Measurements from ENCODE around the gene ASCC1. TPM values are rescaled to one million over a fixed set of nuclear protein-coding genes. Genes with fewer than 3 reads are reported as not detected.

The ASCC1 gene
- polyA plus RNA-seq, 1 donor from 2014 or later, result 24.8 TPM

- Mint-ChIP-seq H3K27ac (peak overlapping the region in 2 of 3 donors; percentile 42 to 86), H3K4me3 (no peak overlapping the region), H3K9me3 (no peaks in the 10 kb centered on the region)
Measured at GRCh38 chr10:72056932-72057751, 158.9 kb downstream of the ASCC1 start.

GRCh38 chr10:72056113-72056512, 160.0 kb downstream of the ASCC1 start:
- H3K36me3 Mint-ChIP-seq, result peaks cover 2% of the 10 kb centered on the region
- H3K4me3 Mint-ChIP-seq, result no peak overlapping the region
- no peaks in the 10 kb centered on the region for H3K27me3 Mint-ChIP-seq
- no peaks in the 10 kb centered on the region for H3K9me3 Mint-ChIP-seq
- H3K27ac Mint-ChIP-seq, result no peak overlapping the region
- H3K4me1 Mint-ChIP-seq, result peaks cover 4 to 16% (median 6%) of the 10 kb centered on the region in 3 donors

More at GRCh38 chr10:72056932-72057751, 158.9 kb downstream of the ASCC1 start:
- H3K4me1 Mint-ChIP-seq, result peaks cover 4 to 16% (median 8%) of the 10 kb centered on the region in 3 donors
- no peaks in the 10 kb centered on the region for H3K27me3 Mint-ChIP-seq
- peaks cover 2% of the 10 kb centered on the region for H3K36me3 Mint-ChIP-seq

- Mint-ChIP-seq H3K36me3 (peaks cover 2% of the 10 kb centered on the region), H3K4me3 (no peak overlapping the region), H3K4me1 (peaks cover 4 to 7% (median 5%) of the 10 kb centered on the region in 3 donors), H3K27ac (no peak overlapping the region), H3K27me3 (no peaks in the 10 kb centered on the region), H3K9me3 (no peaks in the 10 kb centered on the region)
Measured at GRCh38 chr10:72053690-72054089, 162.4 kb downstream of the ASCC1 start.

GRCh38 chr10:72050873-72051272, 165.2 kb downstream of the ASCC1 start:
- H3K9me3 Mint-ChIP-seq, result peaks cover 0 to 7% (median 0%) of the 10 kb centered on the region in 3 donors
- no peaks in the 10 kb centered on the region for H3K27me3 Mint-ChIP-seq
- H3K4me3 Mint-ChIP-seq, result no peak overlapping the region
- peaks cover 2% of the 10 kb centered on the region for H3K36me3 Mint-ChIP-seq
- H3K27ac Mint-ChIP-seq, result no peak overlapping the region
- peaks cover 4 to 8% (median 5%) of the 10 kb centered on the region in 3 donors for H3K4me1 Mint-ChIP-seq

- peaks cover 0 to 7% (median 0%) of the 10 kb centered on the region in 3 donors for H3K9me3 Mint-ChIP-seq
- no peak overlapping the region for H3K4me3 Mint-ChIP-seq
- no peaks in the 10 kb centered on the region for H3K27me3 Mint-ChIP-seq
- no peak overlapping the region for H3K27ac Mint-ChIP-seq
- H3K36me3 Mint-ChIP-seq, result peaks cover 2% of the 10 kb centered on the region
- peaks cover 4 to 8% (median 5%) of the 10 kb centered on the region in 3 donors for H3K4me1 Mint-ChIP-seq
Measured at GRCh38 chr10:72049969-72050781, 165.9 kb downstream of the ASCC1 start.

- Mint-ChIP-seq H3K4me3 (no peak overlapping the region), H3K27ac (no peak overlapping the region), H3K9me3 (peaks cover 0 to 7% (median 0%) of the 10 kb centered on the region in 3 donors), H3K27me3 (no peaks in the 10 kb centered on the region), H3K36me3 (no peaks in the 10 kb centered on the region), H3K4me1 (peaks cover 0 to 4% (median 0%) of the 10 kb centered on the region in 3 donors)
Measured at GRCh38 chr10:72049472-72049871, 166.6 kb downstream of the ASCC1 start.

GRCh38 chr10:72048450-72049124, 167.5 kb downstream of the ASCC1 start:
- Mint-ChIP-seq H3K4me3 (no peak overlapping the region), H3K36me3 (no peaks in the 10 kb centered on the region), H3K4me1 (peaks cover 0 to 5% (median 0%) of the 10 kb centered on the region in 3 donors), H3K9me3 (peaks cover 0 to 7% (median 0%) of the 10 kb centered on the region in 3 donors), H3K27ac (peak overlapping the region in 2 of 3 donors; percentile 18 to 46), H3K27me3 (no peaks in the 10 kb centered on the region)

Other genes with a start within 250 kb of the ASCC1 start
- gene SPOCK2, start 127.7 kb downstream of the ASCC1 start, polyA plus RNA-seq, result 65.5 TPM
- 426 TPM for gene ANAPC16, start 264 bp downstream of the ASCC1 start, polyA plus RNA-seq
- 79.9 TPM for gene DDIT4, start 57.6 kb upstream of the ASCC1 start, polyA plus RNA-seq
- gene DNAJB12, start 138.6 kb upstream of the ASCC1 start, polyA plus RNA-seq, result 27.6 TPM